Liver (tissue), 9 donors: ENCODE measurements around the gene LRIG1. TPM values are rescaled to one million over a fixed set of nuclear protein-coding genes. Genes with fewer than 3 reads are reported as not detected.

Source experiments
- DNase-seq: peaks from one replicate; pipeline ENCODE4 v3.0.0-alpha.2; 2017; ENCODE audit warnings: low spot score
- H3K27ac ChIP-seq, 2 donors: one replicate each; pipeline ENCODE4 v1.7.0; 2013; ENCODE audit warnings: inconsistent platforms in 2 of 2, low read length in 2 of 2, control low read depth in 1 of 2, low read depth in 1 of 2, mild to moderate bottlenecking in 1 of 2
- H3K27me3 ChIP-seq, 4 donors: one replicate each; pipeline versions ENCODE4 v1.6.1 to v1.7.0; 2013; ENCODE audit warnings: low read length in 3 of 4, inconsistent platforms in 1 of 4, mild to moderate bottlenecking in 1 of 4, moderate library complexity in 1 of 4; ENCODE audit not compliant: control insufficient read depth in 4 of 4, insufficient read depth in 4 of 4
- H3K36me3 ChIP-seq, 4 donors: one replicate each; pipeline versions ENCODE4 v1.6.1 to v1.7.0; 2013; ENCODE audit warnings: low read length in 3 of 4, mild to moderate bottlenecking in 3 of 4, low read depth in 1 of 4, moderate library complexity in 1 of 4; ENCODE audit not compliant: control insufficient read depth in 4 of 4, insufficient read depth in 3 of 4
- H3K4me1 ChIP-seq, 4 donors: one replicate each; pipeline versions ENCODE4 v1.6.1 to v1.7.0; 2013; ENCODE audit warnings: low read length in 3 of 4, mild to moderate bottlenecking in 3 of 4, moderate library complexity in 1 of 4; ENCODE audit not compliant: control insufficient read depth in 4 of 4, insufficient read depth in 4 of 4
- H3K4me3 ChIP-seq, 3 donors: one replicate each; pipeline versions ENCODE4 v1.6.1 to v1.7.0; 2013; ENCODE audit warnings: low read length in 3 of 3, control low read depth in 1 of 3, low read depth in 1 of 3, mild to moderate bottlenecking in 1 of 3
- H3K9ac ChIP-seq, 2 donors: one replicate each; pipeline ENCODE4 v1.7.0; 2013; ENCODE audit warnings: low read length in 2 of 2, mild to moderate bottlenecking in 2 of 2, moderate library complexity in 2 of 2, control low read depth in 1 of 2, low read depth in 1 of 2
- H3K9me3 ChIP-seq, 4 donors: one replicate each; pipeline versions ENCODE4 v1.6.1 to v1.7.0; 2013; ENCODE audit warnings: low read length in 3 of 4; ENCODE audit not compliant: control insufficient read depth in 4 of 4
- EGR1 ChIP-seq, 2 donors: IDR thresholded peaks; 2 replicates each; pipeline ENCODE4 v1.6.1; 2016 to 2018; ENCODE audit warnings: antibody characterized with exemption in 2 of 2, low read depth in 2 of 2
- FOXA1 ChIP-seq: IDR thresholded peaks from 2 replicates; pipeline ENCODE4 v1.6.1; 2016; ENCODE audit warnings: antibody characterized with exemption
- FOXA2 ChIP-seq: IDR thresholded peaks from 2 replicates; pipeline ENCODE4 v1.6.1; 2016; ENCODE audit warnings: antibody characterized with exemption
- GABPA ChIP-seq, 2 donors: IDR thresholded peaks in 1 of 2; conservative IDR thresholded peaks in 1 of 2; 2 replicates each; pipeline ENCODE4 v1.6.1; 2016; ENCODE audit warnings: antibody characterized with exemption in 2 of 2, mild to moderate bottlenecking in 1 of 2, moderate library complexity in 1 of 2
- HNF4A ChIP-seq, 2 donors: conservative IDR thresholded peaks; 2 replicates each; pipeline ENCODE4 v1.6.1; 2016; ENCODE audit warnings: antibody characterized with exemption in 2 of 2, mild to moderate bottlenecking in 2 of 2
- HNF4G ChIP-seq: IDR thresholded peaks from 2 replicates; pipeline ENCODE4 v1.6.1; 2016; ENCODE audit warnings: antibody characterized with exemption
- NR2F2 ChIP-seq: IDR thresholded peaks from 2 replicates; pipeline ENCODE4 v1.6.1; 2016; ENCODE audit warnings: antibody characterized with exemption
- SP1 ChIP-seq: IDR thresholded peaks from 2 replicates; pipeline ENCODE4 v1.6.1; 2018; ENCODE audit warnings: antibody characterized with exemption, mild to moderate bottlenecking
- TAF1 ChIP-seq: conservative IDR thresholded peaks from 2 replicates; pipeline ENCODE4 v1.6.1; 2016; ENCODE audit warnings: antibody characterized with exemption, mild to moderate bottlenecking
- YY1 ChIP-seq: IDR thresholded peaks from 2 replicates; pipeline ENCODE4 v1.6.1; 2016; ENCODE audit warnings: antibody characterized with exemption, mild to moderate bottlenecking
- WGBS: extraction: QIAGEN DNeasy Blood & Tissue Kit; methylation state at CpG from one replicate; pipeline ENCODE4 v1.1.7; 2013; 5-methylcytosine and 5-hydroxymethylcytosine counted together
- polyA plus RNA-seq, 2 donors: library from polyadenylated mRNA; stranded (reverse) in 1 of 2; unstranded in 1 of 2; fragments of 200-250 nt in 1 of 2; fragments of >200 nt in 1 of 2; fragmentation: Nextera tagmentation in 1 of 2; extraction: Ambion mirVana in 1 of 2; gene quantifications; one replicate each; pipeline versions ENCODE4 v1.2.1 to v1.2.3, GENCODE V29; 2013 to 2015
- total RNA-seq, 2 donors: library from RNA; depleted of rRNA; stranded (reverse); fragments of >200 nt; gene quantifications; one replicate each; pipeline ENCODE4 v1.2.3, GENCODE V29; 2014
- TF ChIP-seq, protein P1 (sequence below): IDR thresholded peaks from 2 replicates; pipeline ENCODE4 v1.6.1; 2016; ENCODE audit warnings: antibody characterized with exemption
- TF ChIP-seq, protein P2 (sequence below): IDR thresholded peaks from 2 replicates; pipeline ENCODE4 v1.6.1; 2016; ENCODE audit warnings: antibody characterized with exemption, mild to moderate bottlenecking
- TF ChIP-seq, protein P3 (sequence below): IDR thresholded peaks from 2 replicates; pipeline ENCODE4 v1.6.1; 2016; ENCODE audit warnings: antibody characterized with exemption
- TF ChIP-seq, protein P4 (sequence below): IDR thresholded peaks from 2 replicates; pipeline ENCODE4 v1.6.1; 2016; ENCODE audit warnings: antibody characterized with exemption
- donor health status: healthy.
- donor health status: healthy.
- donor health status: healthy.
- donor health status: healthy.
- donor health status: healthy.

LRIG1 gene
- total and polyA plus RNA-seq, 4 donors = 9.4 to 48.9 (median 12.9) TPM

DNA sequence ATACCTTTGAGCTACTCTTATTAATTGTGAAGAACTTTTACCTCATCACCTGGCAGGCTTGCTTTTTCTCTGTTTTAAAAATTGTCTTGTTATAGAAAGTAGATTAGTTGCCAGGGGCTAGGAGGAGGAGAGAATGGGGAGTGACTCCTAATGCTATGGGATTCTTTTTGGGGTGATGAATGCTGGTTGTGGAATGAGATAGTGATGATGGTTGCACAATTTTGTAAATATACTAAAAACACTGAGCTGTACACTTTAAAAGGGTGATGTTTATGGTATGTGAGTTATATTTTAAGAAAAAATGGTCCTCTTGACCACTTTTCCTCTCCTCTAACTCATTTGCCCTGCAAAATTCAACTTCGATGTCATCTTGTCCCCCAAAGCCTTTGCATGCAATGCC lies 31.8 kb upstream of the LRIG1 start:
- H3K9me3 ChIP-seq = no peaks in the 10 kb centered on the region
- no peak for DNase-seq
- no peak overlapping the region for H3K9ac ChIP-seq
- H3K4me3 ChIP-seq = no peak overlapping the region
- 92% methylated on average over 1 of the region's 1 CpG for WGBS
- no peak overlapping the region for H3K27ac ChIP-seq
- no peaks in the 10 kb centered on the region for H3K4me1 ChIP-seq
- H3K36me3 ChIP-seq = no peaks in the 10 kb centered on the region
- H3K27me3 ChIP-seq = no peaks in the 10 kb centered on the region
- TF ChIP-seq YY1 = no peak
- TF ChIP-seq, protein P1, sequence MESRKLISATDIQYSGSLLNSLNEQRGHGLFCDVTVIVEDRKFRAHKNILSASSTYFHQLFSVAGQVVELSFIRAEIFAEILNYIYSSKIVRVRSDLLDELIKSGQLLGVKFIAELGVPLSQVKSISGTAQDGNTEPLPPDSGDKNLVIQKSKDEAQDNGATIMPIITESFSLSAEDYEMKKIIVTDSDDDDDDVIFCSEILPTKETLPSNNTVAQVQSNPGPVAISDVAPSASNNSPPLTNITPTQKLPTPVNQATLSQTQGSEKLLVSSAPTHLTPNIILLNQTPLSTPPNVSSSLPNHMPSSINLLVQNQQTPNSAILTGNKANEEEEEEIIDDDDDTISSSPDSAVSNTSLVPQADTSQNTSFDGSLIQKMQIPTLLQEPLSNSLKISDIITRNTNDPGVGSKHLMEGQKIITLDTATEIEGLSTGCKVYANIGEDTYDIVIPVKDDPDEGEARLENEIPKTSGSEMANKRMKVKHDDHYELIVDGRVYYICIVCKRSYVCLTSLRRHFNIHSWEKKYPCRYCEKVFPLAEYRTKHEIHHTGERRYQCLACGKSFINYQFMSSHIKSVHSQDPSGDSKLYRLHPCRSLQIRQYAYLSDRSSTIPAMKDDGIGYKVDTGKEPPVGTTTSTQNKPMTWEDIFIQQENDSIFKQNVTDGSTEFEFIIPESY = no peak
- TF ChIP-seq, protein P2, sequence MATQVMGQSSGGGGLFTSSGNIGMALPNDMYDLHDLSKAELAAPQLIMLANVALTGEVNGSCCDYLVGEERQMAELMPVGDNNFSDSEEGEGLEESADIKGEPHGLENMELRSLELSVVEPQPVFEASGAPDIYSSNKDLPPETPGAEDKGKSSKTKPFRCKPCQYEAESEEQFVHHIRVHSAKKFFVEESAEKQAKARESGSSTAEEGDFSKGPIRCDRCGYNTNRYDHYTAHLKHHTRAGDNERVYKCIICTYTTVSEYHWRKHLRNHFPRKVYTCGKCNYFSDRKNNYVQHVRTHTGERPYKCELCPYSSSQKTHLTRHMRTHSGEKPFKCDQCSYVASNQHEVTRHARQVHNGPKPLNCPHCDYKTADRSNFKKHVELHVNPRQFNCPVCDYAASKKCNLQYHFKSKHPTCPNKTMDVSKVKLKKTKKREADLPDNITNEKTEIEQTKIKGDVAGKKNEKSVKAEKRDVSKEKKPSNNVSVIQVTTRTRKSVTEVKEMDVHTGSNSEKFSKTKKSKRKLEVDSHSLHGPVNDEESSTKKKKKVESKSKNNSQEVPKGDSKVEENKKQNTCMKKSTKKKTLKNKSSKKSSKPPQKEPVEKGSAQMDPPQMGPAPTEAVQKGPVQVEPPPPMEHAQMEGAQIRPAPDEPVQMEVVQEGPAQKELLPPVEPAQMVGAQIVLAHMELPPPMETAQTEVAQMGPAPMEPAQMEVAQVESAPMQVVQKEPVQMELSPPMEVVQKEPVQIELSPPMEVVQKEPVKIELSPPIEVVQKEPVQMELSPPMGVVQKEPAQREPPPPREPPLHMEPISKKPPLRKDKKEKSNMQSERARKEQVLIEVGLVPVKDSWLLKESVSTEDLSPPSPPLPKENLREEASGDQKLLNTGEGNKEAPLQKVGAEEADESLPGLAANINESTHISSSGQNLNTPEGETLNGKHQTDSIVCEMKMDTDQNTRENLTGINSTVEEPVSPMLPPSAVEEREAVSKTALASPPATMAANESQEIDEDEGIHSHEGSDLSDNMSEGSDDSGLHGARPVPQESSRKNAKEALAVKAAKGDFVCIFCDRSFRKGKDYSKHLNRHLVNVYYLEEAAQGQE = no peak
- TF ChIP-seq, protein P3, sequence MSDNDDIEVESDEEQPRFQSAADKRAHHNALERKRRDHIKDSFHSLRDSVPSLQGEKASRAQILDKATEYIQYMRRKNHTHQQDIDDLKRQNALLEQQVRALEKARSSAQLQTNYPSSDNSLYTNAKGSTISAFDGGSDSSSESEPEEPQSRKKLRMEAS = no peak
- TF ChIP-seq TAF1 = no peak
- no peak for TF ChIP-seq FOXA1
- TF ChIP-seq HNF4G = no peak
- TF ChIP-seq GABPA (IDR thresholded peaks at IDR 0.05 in 1 of 2, conservative IDR thresholded peaks at IDR 0.05 in 1 of 2) = no peak

DNA sequence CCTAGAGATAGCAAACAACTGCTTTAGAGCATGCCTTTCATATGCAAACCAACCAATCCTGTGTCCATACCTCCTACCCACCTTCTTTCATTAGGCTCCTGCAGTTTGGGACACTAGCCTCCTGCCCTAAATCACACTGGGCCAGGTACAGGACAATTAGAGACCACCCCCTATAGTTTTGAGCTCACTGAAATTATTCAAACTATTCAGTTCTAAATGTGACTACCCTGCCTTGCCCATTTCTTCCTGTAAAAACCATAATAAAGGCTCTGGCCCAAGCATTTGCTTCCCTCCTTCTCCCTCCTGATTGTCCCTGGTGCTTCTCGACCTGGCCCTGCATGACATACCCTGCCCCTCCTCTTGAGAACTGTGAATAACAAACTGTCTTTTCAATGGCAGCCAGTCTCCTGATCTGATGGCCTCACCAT lies 31.4 kb upstream of the LRIG1 start:
- no peaks in the 10 kb centered on the region for H3K4me1 ChIP-seq
- H3K36me3 ChIP-seq = no peaks in the 10 kb centered on the region
- H3K9ac ChIP-seq = no peak overlapping the region
- 87% methylated on average over 1 of the region's 1 CpG for WGBS
- TF ChIP-seq HNF4G (no peak), FOXA2 (no peak), FOXA1 (no peak), YY1 (no peak), EGR1 (IDR thresholded peaks at IDR 0.05; ENCODE audit: low read depth in 2 of 2) (no peak), TAF1 (no peak), HNF4A (conservative IDR thresholded peaks at IDR 0.05) (no peak), SP1 (no peak), NR2F2 (no peak)
- TF ChIP-seq, protein P1 = no peak
- TF ChIP-seq, protein P3 = no peak
- TF ChIP-seq, protein P4, sequence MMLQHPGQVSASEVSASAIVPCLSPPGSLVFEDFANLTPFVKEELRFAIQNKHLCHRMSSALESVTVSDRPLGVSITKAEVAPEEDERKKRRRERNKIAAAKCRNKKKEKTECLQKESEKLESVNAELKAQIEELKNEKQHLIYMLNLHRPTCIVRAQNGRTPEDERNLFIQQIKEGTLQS = no peak
- TF ChIP-seq, protein P2 = no peak
- H3K4me3 ChIP-seq = no peak overlapping the region
- no peak for DNase-seq
- H3K27me3 ChIP-seq = no peaks in the 10 kb centered on the region
- no peak overlapping the region for H3K27ac ChIP-seq
- no peaks in the 10 kb centered on the region for H3K9me3 ChIP-seq
